Muscle of leg (tissue), 11 donors: Measurements from ENCODE around the gene RHBDL1. TPM values are rescaled to one million over a fixed set of nuclear protein-coding genes. Genes with fewer than 3 reads are reported as not detected.

ENCODE experiments used
- DNase-seq: peaks from one replicate; pipeline ENCODE4 v3.0.0; 2013
- H3K27ac ChIP-seq: one replicate; pipeline ENCODE4 v1.5.1; 2013; ENCODE audit warnings: mild to moderate bottlenecking, low read length, control low read depth
- H3K27me3 ChIP-seq: one replicate; pipeline ENCODE4 v1.6.1; 2013; ENCODE audit warnings: low read length; ENCODE audit not compliant: control insufficient read depth, insufficient read depth
- H3K36me3 ChIP-seq: one replicate; pipeline ENCODE4 v1.6.1; 2013; ENCODE audit warnings: low read length; ENCODE audit not compliant: control insufficient read depth, insufficient read depth
- H3K4me1 ChIP-seq: one replicate; pipeline ENCODE4 v1.6.1; 2013; ENCODE audit warnings: low read length; ENCODE audit not compliant: control insufficient read depth, insufficient read depth
- H3K4me3 ChIP-seq: one replicate; pipeline ENCODE4 v1.5.1; 2013; ENCODE audit warnings: low read length, control low read depth
- H3K9me3 ChIP-seq: replicated peaks from 2 replicates; pipeline ENCODE4 v1.6.1; 2013; ENCODE audit warnings: low read depth, low read length; ENCODE audit not compliant: control insufficient read depth
- WGBS: methylation state at CpG from one replicate; pipeline ENCODE4 v1.1.5; 2013; ENCODE audit warnings: missing lambda C conversion rate; ENCODE audit not compliant: insufficient coverage; 5-methylcytosine and 5-hydroxymethylcytosine counted together
- polyA plus RNA-seq, 8 donors: library from polyadenylated mRNA; unstranded; fragments of 120-200 nt; gene quantifications; one replicate each; pipeline versions ENCODE4 v1.2.1 to v1.2.3, GENCODE V29; 2013; ENCODE audit warnings: inconsistent platforms in 1 of 8, low replicate concordance in 1 of 8; ENCODE audit not compliant: insufficient read length in 8 of 8, insufficient read depth in 1 of 8
- total RNA-seq: library from RNA; stranded (reverse); fragments of 120-200 nt; gene quantifications from one replicate; pipeline ENCODE4 v1.2.4, GENCODE V29; 2013

Gene RHBDL1
- total and polyA plus RNA-seq, 9 donors: 0.84 to 2.6 (median 1.6) TPM

- Histone ChIP-seq H3K4me3 (peak within 1 kb of the TSS; percentile 82), H3K4me1 (peaks cover 19% of the 10 kb centered on the region), H3K9me3 (no peaks in the 10 kb centered on the region), H3K27ac (peak within 1 kb of the TSS; percentile 51), H3K27me3 (no peaks in the 10 kb centered on the region), H3K36me3 (peaks cover 38% of the 10 kb centered on the region)
- DNase-seq: peak; percentile 96
- under 1% methylated on average over 78 of the region's 78 CpGs for WGBS
Observed at GRCh38 chr16:667780-668518, 7.5 kb upstream of the RHBDL1 start, which contains the start of gene RHOT2. TSS of gene RHOT2 (plus strand) at chr16:668132. CDS start at chr16:668200, 68 bp downstream.

GRCh38 chr16:668519-669171 lies 6.8 kb upstream of the RHBDL1 start:
- H3K4me1 ChIP-seq: peaks cover 19% of the 10 kb centered on the region
- no peaks in the 10 kb centered on the region for H3K27me3 ChIP-seq
- H3K36me3 ChIP-seq: peaks cover 45% of the 10 kb centered on the region
- no peak for DNase-seq
- H3K9me3 ChIP-seq: no peaks in the 10 kb centered on the region
- peak overlapping the region; percentile 51 for H3K27ac ChIP-seq
- peak overlapping the region; percentile 82 for H3K4me3 ChIP-seq
- WGBS: 9% methylated on average over 50 of the region's 50 CpGs

DNA sequence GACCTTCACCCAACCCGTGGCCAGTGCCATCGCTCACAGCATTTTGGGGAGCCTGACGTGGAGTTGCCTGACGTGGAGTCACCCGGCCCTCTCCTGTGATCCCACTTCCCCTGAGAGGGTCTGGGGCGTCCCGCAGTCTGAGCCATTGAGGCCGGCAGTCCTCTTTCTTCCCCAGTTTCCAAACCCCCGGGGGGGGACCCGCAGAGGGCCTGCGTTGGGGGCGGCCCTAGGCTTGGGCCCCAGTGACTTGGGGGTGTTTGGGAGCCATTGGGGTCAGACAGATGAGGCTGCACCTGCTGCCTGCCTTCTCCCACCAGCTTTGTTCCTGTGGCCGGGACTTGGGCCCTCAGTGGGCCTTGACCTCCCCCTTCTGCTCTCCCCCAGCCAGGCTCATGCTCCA lies 5.8 kb upstream of the RHBDL1 start:
- DNase-seq: no peak
- WGBS: 91% methylated on average over 13 of the region's 13 CpGs
- no peak overlapping the region for H3K4me3 ChIP-seq

GRCh38 chr16:670485-671352 lies 4.8 kb upstream of the RHBDL1 start:
- H3K4me1 ChIP-seq: peaks cover 30% of the 10 kb centered on the region
- no peaks in the 10 kb centered on the region for H3K9me3 ChIP-seq
- WGBS: 90% methylated on average over 46 of the region's 52 CpGs
- peaks cover 53% of the 10 kb centered on the region for H3K36me3 ChIP-seq
- no peak overlapping the region for H3K27ac ChIP-seq
- DNase-seq: no peak
- no peak overlapping the region for H3K4me3 ChIP-seq
- peaks cover 8% of the 10 kb centered on the region for H3K27me3 ChIP-seq

More for the DNA sequence above, 5.8 kb upstream of the RHBDL1 start:
- Histone ChIP-seq H3K27me3 (peaks cover under 1% of the 10 kb centered on the region), H3K27ac (no peak overlapping the region), H3K4me1 (peaks cover 21% of the 10 kb centered on the region), H3K36me3 (peaks cover 53% of the 10 kb centered on the region), H3K9me3 (no peaks in the 10 kb centered on the region)

DNA sequence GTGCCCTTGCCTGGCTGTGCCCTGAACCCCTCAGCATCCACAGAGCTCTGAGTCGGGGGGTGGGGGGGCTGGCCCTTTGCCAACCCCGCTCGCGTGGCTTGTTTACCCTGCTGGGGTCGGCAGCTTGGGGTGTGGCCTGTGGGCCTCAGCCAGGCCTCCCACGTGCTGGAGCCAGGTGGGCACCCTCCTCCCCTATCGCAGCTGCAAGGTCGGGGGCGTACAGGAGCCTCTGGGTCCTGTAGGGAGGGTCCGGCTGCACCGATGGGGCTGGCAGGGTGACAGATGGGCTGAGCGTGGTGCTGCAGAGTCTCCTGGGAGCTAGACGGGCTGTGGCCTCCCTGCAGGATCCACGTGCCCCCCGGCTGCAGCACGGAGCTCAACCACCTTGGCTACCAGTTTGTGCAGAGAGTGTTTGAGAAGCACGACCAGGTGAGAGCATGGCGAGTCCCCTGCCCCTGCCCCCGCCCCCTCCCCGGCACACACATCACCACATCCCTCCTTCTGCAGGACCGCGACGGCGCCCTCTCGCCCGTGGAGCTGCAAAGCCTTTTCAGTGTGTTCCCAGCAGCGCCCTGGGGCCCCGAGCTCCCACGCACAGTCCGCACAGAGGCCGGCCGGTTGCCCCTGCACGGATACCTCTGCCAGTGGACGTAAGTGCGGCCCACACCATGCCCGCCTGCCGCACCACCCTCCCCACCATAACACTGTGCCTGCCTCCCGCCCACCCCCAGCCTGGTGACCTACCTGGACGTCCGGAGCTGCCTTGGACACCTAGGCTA lies 3.9 kb upstream of the RHBDL1 start:
- Histone ChIP-seq H3K27ac (no peak overlapping the region), H3K4me3 (no peak overlapping the region), H3K27me3 (peaks cover 12% of the 10 kb centered on the region), H3K36me3 (peaks cover 53% of the 10 kb centered on the region), H3K9me3 (no peaks in the 10 kb centered on the region), H3K4me1 (peaks cover 33% of the 10 kb centered on the region)
- 83% methylated on average over 34 of the region's 40 CpGs for whole genome bisulfite sequencing
- no peak for DNase-seq

GRCh38 chr16:672371-672770 lies 3.1 kb upstream of the RHBDL1 start:
- 95% methylated on average over 17 of the region's 19 CpGs for WGBS
- peaks cover 20% of the 10 kb centered on the region for H3K27me3 ChIP-seq
- no peak for DNase-seq
- H3K27ac ChIP-seq: no peak overlapping the region
- peaks cover 31% of the 10 kb centered on the region for H3K4me1 ChIP-seq
- peaks cover 53% of the 10 kb centered on the region for H3K36me3 ChIP-seq
- H3K9me3 ChIP-seq: no peaks in the 10 kb centered on the region
- no peak overlapping the region for H3K4me3 ChIP-seq

- Histone ChIP-seq H3K4me3 (no peak overlapping the region), H3K36me3 (peaks cover 53% of the 10 kb centered on the region), H3K27ac (no peak overlapping the region), H3K4me1 (peaks cover 28% of the 10 kb centered on the region), H3K9me3 (no peaks in the 10 kb centered on the region), H3K27me3 (peaks cover 25% of the 10 kb centered on the region)
- WGBS: 94% methylated on average over 21 of the region's 21 CpGs
- no peak for DNase-seq
Observed at GRCh38 chr16:672851-673250, 2.6 kb upstream of the RHBDL1 start.

DNA sequence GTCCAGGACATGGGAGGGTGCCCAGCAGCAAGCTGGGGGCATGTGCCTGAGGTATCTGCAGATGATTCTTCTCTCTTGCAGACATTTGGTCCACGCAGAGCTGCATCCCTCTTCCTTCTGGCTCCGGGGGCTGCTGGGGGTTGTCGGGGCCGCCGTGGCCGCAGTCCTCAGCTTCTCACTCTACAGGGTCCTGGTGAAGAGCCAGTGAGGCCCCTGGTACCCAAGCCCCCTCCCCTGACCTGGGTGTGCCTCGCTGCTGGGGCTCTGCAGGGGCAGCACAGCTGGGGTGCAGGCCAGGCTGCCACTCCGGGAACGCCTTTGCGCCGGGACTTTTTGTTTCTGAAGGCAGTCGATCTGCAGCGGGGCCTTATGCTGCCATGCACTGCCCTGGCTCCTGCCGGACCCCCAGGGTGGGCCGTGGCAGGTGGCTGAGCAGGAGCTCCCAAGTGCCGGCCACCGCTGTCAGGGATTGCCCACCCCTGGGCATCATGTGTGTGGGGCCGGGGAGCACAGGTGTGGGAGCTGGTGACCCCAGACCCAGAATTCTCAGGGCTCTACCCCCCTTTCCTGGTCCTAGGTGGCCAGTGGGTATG lies 2.0 kb upstream of the RHBDL1 start:
- Histone ChIP-seq H3K27me3 (peaks cover 29% of the 10 kb centered on the region), H3K4me1 (peaks cover 25% of the 10 kb centered on the region), H3K4me3 (no peak overlapping the region), H3K36me3 (peaks cover 53% of the 10 kb centered on the region), H3K27ac (no peak overlapping the region), H3K9me3 (no peaks in the 10 kb centered on the region)
- no peak for DNase-seq
- WGBS: 87% methylated on average over 17 of the region's 18 CpGs

DNA sequence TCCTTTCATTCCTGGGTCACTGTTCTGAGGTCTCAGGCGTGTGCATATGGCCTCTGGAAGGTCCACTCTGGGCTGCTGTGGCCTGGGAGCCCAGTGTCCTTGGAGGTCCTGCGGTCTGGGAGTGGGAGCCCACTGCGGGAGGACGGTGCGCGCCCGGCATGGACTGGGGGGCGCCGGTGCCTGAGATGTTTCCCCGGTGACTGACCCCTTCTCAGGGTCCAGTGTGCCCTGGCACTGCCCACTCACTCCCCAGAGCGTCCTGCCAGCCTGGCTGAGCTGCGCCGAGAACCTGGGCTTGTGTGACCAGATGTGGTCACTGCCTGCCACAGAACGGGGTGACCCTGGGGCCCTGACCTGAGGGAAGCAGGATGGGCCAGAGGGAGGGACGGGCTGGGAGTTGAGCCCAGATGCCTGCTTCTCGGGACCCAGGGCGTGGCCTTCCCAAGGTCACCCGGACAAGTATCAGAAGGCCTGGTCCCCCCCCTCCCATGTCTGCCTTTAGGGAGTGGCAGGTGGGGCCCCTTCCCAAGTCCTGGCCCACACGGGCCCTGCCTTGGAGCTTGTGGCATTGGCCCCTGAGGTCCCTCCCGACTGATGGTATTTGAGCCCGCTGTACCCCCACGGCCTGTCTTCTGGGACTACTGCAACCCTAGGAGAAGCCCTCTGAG lies 1.1 kb upstream of the RHBDL1 start:
- Histone ChIP-seq H3K36me3 (peaks cover 50% of the 10 kb centered on the region), H3K27me3 (peaks cover 29% of the 10 kb centered on the region), H3K4me3 (no peak overlapping the region), H3K27ac (no peak overlapping the region), H3K9me3 (no peaks in the 10 kb centered on the region), H3K4me1 (peaks cover 24% of the 10 kb centered on the region)
- 71% methylated on average over 13 of the region's 22 CpGs for WGBS
- no peak for DNase-seq
